Endothelial cell of umbilical vein (primary cell): ENCODE data around the gene MRPL32. TPM values are rescaled to one million over a fixed set of nuclear protein-coding genes. Genes with fewer than 3 reads are reported as not detected.

ENCODE experiments used
- BruUV-seq: library from RNA; stranded (reverse); fragments of 400-500 nt; replicated peaks from 2 replicates; lab custom pipeline; 2021; lab: Mats Ljungman, UMichigan
- CTCF ChIA-PET: fragments of 300-600, 350-600 bp; sonication (Branson Sonifier 250); formaldehyde crosslinking; loops from one replicate; lab custom pipeline; 2021; ENCODE audit warnings: antibody characterized with exemption, inconsistent platforms; lab: Charles Lee
- POLR2A ChIA-PET: fragments of 300-600, 350-600 bp; sonication (Branson Sonifier 250); formaldehyde crosslinking; loops from one replicate; lab custom pipeline; 2021; ENCODE audit warnings: antibody characterized with exemption, inconsistent platforms; lab: Charles Lee
- DNase-seq: peaks from one replicate; pipeline ENCODE4 v3.0.0-alpha.2; 2011; ENCODE audit warnings: low read depth, low spot score
- FAIRE-seq: peaks from 2 replicates; lab custom pipeline; 2011; peaks lifted over from hg19 to GRCh38; lab: Jason Lieb, UNC
- H2AFZ ChIP-seq: 2 replicates; pipeline ENCODE4 v1.6.0; 2012; ENCODE audit warnings: low read depth, low read length, control low read depth, inconsistent platforms
- H3K27ac ChIP-seq: 2 replicates; pipeline ENCODE4 v1.5.1; 2011; ENCODE audit warnings: low read depth, mild to moderate bottlenecking, control low read depth, low read length, moderate library complexity; ENCODE audit not compliant: insufficient read depth
- H3K27me3 ChIP-seq, 2 experiments: 2 replicates each; pipeline versions ENCODE4 v1.6.0 to v1.6.1; 2011; ENCODE audit warnings: low read length in 2 of 2, mixed read lengths in 1 of 2; ENCODE audit not compliant: control insufficient read depth in 2 of 2, insufficient read depth in 2 of 2
- H3K36me3 ChIP-seq, 2 experiments: 2 replicates in 1 of 2; 3 replicates in 1 of 2; pipeline ENCODE4 v1.5.1; 2011; ENCODE audit warnings: low read length in 2 of 2, mild to moderate bottlenecking in 1 of 2, moderate library complexity in 1 of 2; ENCODE audit not compliant: control insufficient read depth in 2 of 2, insufficient read depth in 2 of 2; ENCODE audit errors: extremely low read depth in 1 of 2
- H3K4me1 ChIP-seq: 3 replicates; pipeline ENCODE4 v1.5.1; 2011; ENCODE audit warnings: mild to moderate bottlenecking, low read length; ENCODE audit not compliant: control insufficient read depth, insufficient read depth; ENCODE audit errors: extremely low read depth
- H3K4me2 ChIP-seq: 2 replicates; pipeline ENCODE4 v1.6.1; 2011; ENCODE audit warnings: low read length, control low read depth, mixed read lengths; ENCODE audit not compliant: insufficient read depth
- H3K4me3 ChIP-seq, 3 experiments: fragments of 200-600 bp in 1 of 3; sonication (generic), shearing (Covaris generic) in 1 of 3; replicated peaks in 1 of 3; 2 replicates each; pipeline ENCODE4 v1.5.1; 2011 to 2016; ENCODE audit warnings: control low read depth in 3 of 3, low read length in 3 of 3, mild to moderate bottlenecking in 2 of 3, inconsistent platforms in 1 of 3, low read depth in 1 of 3, moderate library complexity in 1 of 3; ENCODE audit not compliant: insufficient read depth in 1 of 3
- H3K79me2 ChIP-seq: 2 replicates; pipeline ENCODE4 v1.6.0; 2012; ENCODE audit warnings: low read length, inconsistent platforms; ENCODE audit not compliant: control insufficient read depth, insufficient read depth
- H3K9ac ChIP-seq: replicated peaks from 2 replicates; pipeline ENCODE3; 2011; ENCODE audit warnings: low read length, control low read depth; ENCODE audit not compliant: insufficient read depth; ENCODE audit errors: extremely low read depth
- H3K9me1 ChIP-seq: replicated peaks from 3 replicates; pipeline ENCODE4 v1.6.0; 2011; ENCODE audit warnings: mild to moderate bottlenecking, low read length; ENCODE audit not compliant: control insufficient read depth, insufficient read depth; ENCODE audit errors: extremely low read depth
- H3K9me3 ChIP-seq: replicated peaks from 2 replicates; pipeline ENCODE4 v1.5.1; 2012; ENCODE audit warnings: low read length, inconsistent platforms; ENCODE audit not compliant: control insufficient read depth, insufficient read depth
- H4K20me1 ChIP-seq: replicated peaks from 2 replicates; pipeline ENCODE3; 2011; ENCODE audit warnings: mild to moderate bottlenecking, low read length; ENCODE audit not compliant: control insufficient read depth, insufficient read depth; ENCODE audit errors: extremely low read depth
- EZH2 ChIP-seq: IDR thresholded peaks from 2 replicates; pipeline ENCODE4 v1.6.1; 2012; ENCODE audit warnings: borderline replicate concordance, low read depth, mild to moderate bottlenecking, moderate library complexity, low read length, inconsistent platforms; ENCODE audit not compliant: severe bottlenecking
- FOS ChIP-seq: IDR thresholded peaks from 2 replicates; pipeline ENCODE4 v1.6.1; 2011; ENCODE audit warnings: mild to moderate bottlenecking, low read length, moderate library complexity, borderline replicate concordance; ENCODE audit not compliant: insufficient read depth
- GATA2 ChIP-seq: IDR thresholded peaks from 2 replicates; pipeline ENCODE4 v1.7.0; 2011; ENCODE audit warnings: low read depth, mild to moderate bottlenecking, moderate library complexity, mixed read lengths, low read length; ENCODE audit not compliant: insufficient read length, insufficient read depth
- JUN ChIP-seq: IDR thresholded peaks from 2 replicates; pipeline ENCODE4 v1.6.1; 2011; ENCODE audit warnings: borderline replicate concordance, low read depth; ENCODE audit not compliant: insufficient read length, insufficient read depth
- MYC ChIP-seq: IDR thresholded peaks from one replicate; pipeline ENCODE4 v1.6.1; 2011; ENCODE audit warnings: mild to moderate bottlenecking, low read depth, low read length
- POLR2A ChIP-seq: IDR thresholded peaks from 2 replicates; pipeline ENCODE4 v1.6.1; 2012; ENCODE audit warnings: low read depth, mild to moderate bottlenecking, control low read depth, low read length
- POLR2AphosphoS5 ChIP-seq: IDR thresholded peaks from 2 replicates; pipeline ENCODE4 v1.6.1; 2012; ENCODE audit warnings: low read depth, mild to moderate bottlenecking, control low read depth, low read length, moderate library complexity; ENCODE audit not compliant: insufficient read depth
- dilution Hi-C: fragments of 300-500 bp; cut with MboI; formaldehyde crosslinking; loops from one replicate; pipeline ENCODE4 v1.15.0; 2019; ENCODE audit warnings: low sequenced_read_pairs; ENCODE audit not compliant: extremely low pct_ligation_motif_present
- intact Hi-C: fragments of 100-400 bp; cut with micrococcal nuclease; formaldehyde crosslinking; loops from one replicate; pipeline ENCODE4 v1.10.0; 2022
- polyA plus RNA-seq, 4 experiments: library from polyadenylated mRNA; depleted of rRNA in 3 of 4; stranded (reverse) in 3 of 4; unstranded in 1 of 4; fragments of >200 nt; gene quantifications; 2 replicates each; pipeline versions ENCODE4 v1.2.1 to v1.2.3, GENCODE V29; 2011 to 2012; ENCODE audit warnings: missing spikeins in 1 of 4
- total RNA-seq: library from RNA; stranded (reverse); gene quantifications from 2 replicates; pipeline ENCODE4 v1.2.3, GENCODE V29; 2021
- TF ChIP-seq, protein P1 (sequence below), 2 donors: IDR thresholded peaks; 1 replicate in 1 of 2; 2 replicates in 1 of 2; pipeline ENCODE4 v1.5.1; 2011; ENCODE audit warnings: low read length in 2 of 2, mild to moderate bottlenecking in 2 of 2, moderate library complexity in 2 of 2, control low read depth in 1 of 2, inconsistent platforms in 1 of 2, low read depth in 1 of 2; ENCODE audit not compliant: insufficient read depth in 1 of 2; ENCODE audit errors: extremely low read depth in 1 of 2
- TF ChIP-seq, protein P2 (sequence below): IDR thresholded peaks from 2 replicates; pipeline ENCODE4 v1.6.1; 2011; ENCODE audit not compliant: insufficient read depth, insufficient read length

MRPL32 gene
- total and polyA plus RNA-seq, 2 donors (not counting 3 experiments of a cell fraction or from before 2014, with no cell fraction given), result 39.9 to 62.2 TPM

DNA sequence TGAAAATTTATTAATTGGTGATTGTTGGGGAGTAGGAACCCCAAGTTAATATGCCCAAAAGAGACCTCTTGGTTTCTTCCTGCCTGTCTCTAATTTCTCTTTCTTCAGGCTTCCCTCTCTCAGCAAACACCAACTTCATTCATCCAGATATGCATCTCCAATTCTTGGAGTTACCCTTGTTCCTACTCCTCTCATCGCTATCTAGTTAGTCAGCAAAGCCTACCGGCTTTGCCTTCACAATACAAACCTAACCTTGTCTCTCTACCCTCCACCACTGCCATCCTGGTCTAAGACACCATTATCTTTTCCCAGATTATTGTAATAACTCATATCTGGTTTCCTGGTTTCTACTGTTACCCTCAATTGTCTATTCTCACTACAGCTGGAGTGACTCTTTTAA, 47.9 kb downstream of the MRPL32 start:
- Histone ChIP-seq H4K20me1 (no peaks in the 10 kb centered on the region), H3K9me3 (no peaks in the 10 kb centered on the region), H3K4me2 (no peak overlapping the region), H3K9me1 (no peaks in the 10 kb centered on the region), H3K4me3 (no peak overlapping the region), H3K4me1 (no peaks in the 10 kb centered on the region), H3K36me3 (no peaks in the 10 kb centered on the region), H2AFZ (no peak overlapping the region), H3K9ac (no peak overlapping the region), H3K79me2 (no peaks in the 10 kb centered on the region), H3K27ac (no peak overlapping the region), H3K27me3 (peaks cover 0 to 1% of the 10 kb centered on the region in 2 experiments)
- FAIRE-seq (no peak), DNase-seq (no peak)
- ChIA-PET POLR2A (no interaction called here), CTCF (no interaction called here)
- dilution Hi-C loops, result loop anchor here (25.0 kb wide), 1 partner anchor 332 kb away; no protein-coding TSS in a partner anchor
- TF ChIP-seq FOS (no peak), POLR2AphosphoS5 (no peak), POLR2A (no peak), GATA2 (no peak), JUN (no peak), MYC (no peak), EZH2 (no peak)
- TF ChIP-seq, protein P1, sequence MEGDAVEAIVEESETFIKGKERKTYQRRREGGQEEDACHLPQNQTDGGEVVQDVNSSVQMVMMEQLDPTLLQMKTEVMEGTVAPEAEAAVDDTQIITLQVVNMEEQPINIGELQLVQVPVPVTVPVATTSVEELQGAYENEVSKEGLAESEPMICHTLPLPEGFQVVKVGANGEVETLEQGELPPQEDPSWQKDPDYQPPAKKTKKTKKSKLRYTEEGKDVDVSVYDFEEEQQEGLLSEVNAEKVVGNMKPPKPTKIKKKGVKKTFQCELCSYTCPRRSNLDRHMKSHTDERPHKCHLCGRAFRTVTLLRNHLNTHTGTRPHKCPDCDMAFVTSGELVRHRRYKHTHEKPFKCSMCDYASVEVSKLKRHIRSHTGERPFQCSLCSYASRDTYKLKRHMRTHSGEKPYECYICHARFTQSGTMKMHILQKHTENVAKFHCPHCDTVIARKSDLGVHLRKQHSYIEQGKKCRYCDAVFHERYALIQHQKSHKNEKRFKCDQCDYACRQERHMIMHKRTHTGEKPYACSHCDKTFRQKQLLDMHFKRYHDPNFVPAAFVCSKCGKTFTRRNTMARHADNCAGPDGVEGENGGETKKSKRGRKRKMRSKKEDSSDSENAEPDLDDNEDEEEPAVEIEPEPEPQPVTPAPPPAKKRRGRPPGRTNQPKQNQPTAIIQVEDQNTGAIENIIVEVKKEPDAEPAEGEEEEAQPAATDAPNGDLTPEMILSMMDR (IDR thresholded peaks at IDR 0.05; ENCODE audit: extremely low read depth in 1 of 2, insufficient read depth in 1 of 2, low read depth in 1 of 2, low read length in 2 of 2), result no peak
- TF ChIP-seq, protein P2, sequence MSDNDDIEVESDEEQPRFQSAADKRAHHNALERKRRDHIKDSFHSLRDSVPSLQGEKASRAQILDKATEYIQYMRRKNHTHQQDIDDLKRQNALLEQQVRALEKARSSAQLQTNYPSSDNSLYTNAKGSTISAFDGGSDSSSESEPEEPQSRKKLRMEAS, result no peak
- intact Hi-C loops, result no loop called here
- no TSS peak for BruUV-seq
